IPS-NIHi7 (cell line): ENCODE data around the gene TEX38.
A peak's percentile ranks its signal among the peaks of the same experiment; 100 is the strongest.
"Not testable (repeated sequence)": the region's sequence is repeated elsewhere in the genome, so short reads cannot be mapped to it uniquely, and the experiment has no call there.

Experiments
- DNase-seq: peaks from one replicate; pipeline ENCODE4 v3.0.0; 2012; ENCODE audit warnings: mixed read lengths; ENCODE audit errors: extremely low spot score

The TEX38 gene

DNA sequence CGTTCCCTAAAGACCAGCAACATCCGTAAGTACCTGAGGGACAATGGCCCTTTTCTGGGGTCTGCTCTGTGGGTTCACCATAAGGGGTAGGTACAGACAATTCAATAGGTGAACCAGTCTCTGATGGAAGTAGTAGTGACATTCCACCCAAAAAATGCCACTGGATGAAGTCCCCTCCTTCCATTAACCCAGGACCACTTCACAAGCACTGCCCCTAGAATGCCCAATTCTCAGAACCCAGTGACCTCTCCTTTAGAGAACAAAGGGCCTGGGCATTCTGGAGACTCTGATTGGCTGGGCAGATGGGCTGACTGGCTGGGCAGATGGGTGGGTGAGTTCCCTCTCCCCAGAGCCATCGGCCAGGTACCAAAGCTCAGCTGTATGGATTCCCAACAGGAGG, at the start of gene TEX38:
TSS of gene TEX38 (plus strand) at position 301 of the 400 bp plus-strand sequence. CDS start at position 382, 81 bp downstream.
- DNase-seq: no peak

DNA sequence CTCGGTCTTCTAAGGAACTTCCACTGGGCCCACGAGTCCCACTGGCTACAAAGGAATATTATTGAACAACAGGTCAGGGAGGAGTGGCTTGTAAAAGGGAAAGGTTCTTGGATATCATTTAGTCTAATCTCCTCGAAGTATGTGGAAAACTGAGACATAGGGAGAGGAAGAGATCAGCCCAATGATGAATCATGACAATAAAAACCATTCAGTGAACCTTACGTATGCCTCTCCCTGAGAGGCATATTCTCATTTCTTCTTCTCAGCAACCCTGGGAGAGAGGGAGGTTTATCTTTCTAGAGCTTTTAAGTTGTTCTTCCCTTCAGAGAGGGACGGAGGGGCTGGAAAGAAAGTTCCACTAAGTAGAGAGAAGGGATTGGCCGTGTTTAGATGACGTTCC, 49.7 kb upstream of the TEX38 start:
- no peak for DNase-seq

DNA sequence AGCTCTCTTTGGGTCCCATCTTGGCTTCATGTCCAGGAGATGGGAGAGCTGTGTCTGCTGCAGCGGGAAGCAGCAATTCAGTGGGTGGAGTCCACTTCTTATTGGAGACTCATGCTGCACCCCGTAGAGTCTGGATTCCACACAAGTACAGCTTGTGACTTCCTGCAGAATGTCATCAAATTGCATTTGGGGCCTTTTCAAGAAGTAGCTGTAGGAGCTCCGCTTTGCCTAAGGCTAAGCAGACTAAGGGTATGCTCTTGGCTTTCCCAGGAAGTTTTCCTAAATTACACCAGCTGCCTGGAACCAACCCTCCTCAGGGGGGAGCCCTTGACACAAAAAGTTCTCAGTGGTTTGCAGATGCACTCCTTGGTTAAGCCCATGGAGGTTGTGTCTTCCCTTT, 49.3 kb upstream of the TEX38 start:
- peak; percentile 70 for DNase-seq

DNA sequence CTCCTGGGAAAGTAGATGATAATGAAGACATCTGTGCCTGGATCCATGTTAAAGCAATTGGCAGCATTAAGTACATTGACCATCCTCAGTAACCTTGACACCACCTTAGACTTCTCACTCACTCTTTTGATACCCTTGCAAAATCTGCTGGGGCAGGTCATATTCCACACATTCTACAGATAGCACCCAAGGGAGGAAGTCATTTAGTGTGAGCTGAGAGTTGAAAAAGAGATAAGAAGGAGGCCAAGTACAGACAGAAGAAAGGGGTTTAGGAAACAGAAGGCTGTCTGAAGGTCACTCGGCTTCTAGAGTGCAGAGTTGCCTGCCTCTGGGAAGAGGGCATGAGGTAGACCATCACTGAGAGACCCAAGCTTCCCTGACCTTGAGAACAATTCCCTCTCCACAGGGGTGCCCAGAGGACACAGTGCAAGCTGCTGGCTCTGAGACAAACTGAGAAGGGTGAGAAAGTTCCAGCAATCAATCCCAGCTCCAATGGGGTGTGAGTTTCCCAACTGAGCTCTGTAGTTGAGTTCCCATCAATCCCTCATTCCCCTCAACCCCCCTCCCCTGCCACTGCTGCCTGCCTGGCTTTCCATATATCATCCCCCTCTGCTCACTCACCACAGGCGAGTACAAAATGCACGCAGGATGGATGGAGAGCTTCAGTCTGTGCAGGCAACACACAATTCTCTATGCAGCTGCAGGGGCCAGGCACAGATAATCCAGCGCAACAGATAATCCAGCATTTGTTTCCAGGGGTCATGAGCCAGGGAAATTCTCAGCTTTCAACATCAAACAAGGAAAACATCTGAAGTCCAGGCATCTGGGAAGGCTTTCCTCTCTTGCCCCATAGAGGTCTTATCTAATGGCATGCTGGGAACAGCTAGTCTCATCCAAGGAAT, 47.7 kb upstream of the TEX38 start:
- DNase-seq: no peak

GRCh38 chr1:46630719-46631118, 40.9 kb upstream of the TEX38 start:
- no peak for DNase-seq

- no peak for DNase-seq
Measured at GRCh38 chr1:46635205-46635604, 36.4 kb upstream of the TEX38 start.

DNA sequence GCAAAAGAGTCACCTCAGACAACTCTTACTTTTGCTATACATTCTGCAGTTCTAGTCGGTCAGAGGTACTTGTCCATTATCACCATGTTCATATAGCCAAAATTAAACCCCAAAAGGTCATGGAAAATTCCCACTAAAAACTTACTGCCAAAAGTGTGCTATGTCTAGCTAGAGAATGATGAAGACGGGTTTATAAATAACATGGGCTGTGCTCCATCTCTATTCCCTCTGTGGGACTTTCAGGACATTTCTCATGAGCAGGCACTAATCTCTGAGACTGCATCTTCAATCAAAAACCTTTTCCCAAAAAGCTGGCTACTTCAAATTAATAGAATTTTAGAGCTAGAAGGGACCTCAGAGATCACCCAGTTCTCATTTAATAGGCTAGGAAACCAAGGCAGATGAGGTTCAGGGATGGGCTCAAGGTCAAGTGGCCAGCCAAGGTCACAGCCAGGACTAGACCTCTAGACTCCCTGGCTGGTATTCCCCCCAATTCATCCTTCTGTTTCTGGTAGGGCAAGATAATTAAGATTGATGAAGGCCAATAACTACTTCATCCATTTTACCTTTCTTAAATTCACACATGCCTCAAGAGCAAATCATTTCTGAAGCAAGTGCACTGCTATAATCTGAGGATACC, 34.1 kb upstream of the TEX38 start:
- DNase-seq: no peak

DNA sequence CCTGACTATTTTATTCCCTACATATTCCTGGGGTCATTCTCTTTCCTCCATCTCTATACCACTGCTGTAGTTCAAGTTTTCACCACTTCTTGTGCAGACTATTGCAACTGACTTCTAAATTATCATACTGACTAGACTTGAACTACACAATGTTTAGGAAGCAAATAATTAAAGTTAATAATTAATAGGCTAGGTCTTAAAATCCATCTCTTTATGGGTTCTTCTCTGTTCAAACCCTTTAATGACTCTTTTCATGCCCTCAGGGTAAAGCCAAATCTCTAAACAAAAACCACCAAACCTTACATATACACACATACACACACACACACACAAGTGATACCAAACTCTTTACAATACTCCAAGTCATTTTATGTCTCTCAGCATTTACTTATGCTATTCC, 32.7 kb upstream of the TEX38 start:
- no peak for DNase-seq

DNA sequence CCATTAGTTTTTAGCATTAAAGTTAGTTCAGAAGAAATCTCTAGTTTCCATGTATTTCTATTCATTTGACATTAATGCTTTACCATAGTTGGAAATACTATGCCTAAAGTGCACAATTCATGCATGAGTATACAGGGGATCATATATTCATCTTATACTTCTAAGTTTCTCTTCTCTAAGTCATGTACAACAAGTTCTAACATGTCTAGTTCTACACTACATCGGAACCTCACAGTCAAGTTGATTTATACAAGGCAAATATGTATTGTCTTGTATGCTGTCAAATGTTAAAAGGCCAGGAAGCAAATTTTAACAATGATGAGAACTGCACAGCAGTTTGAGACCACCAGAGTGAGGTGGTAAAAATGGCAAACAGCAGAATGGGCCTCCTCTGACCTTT, 32.1 kb upstream of the TEX38 start:
- no peak for DNase-seq

DNA sequence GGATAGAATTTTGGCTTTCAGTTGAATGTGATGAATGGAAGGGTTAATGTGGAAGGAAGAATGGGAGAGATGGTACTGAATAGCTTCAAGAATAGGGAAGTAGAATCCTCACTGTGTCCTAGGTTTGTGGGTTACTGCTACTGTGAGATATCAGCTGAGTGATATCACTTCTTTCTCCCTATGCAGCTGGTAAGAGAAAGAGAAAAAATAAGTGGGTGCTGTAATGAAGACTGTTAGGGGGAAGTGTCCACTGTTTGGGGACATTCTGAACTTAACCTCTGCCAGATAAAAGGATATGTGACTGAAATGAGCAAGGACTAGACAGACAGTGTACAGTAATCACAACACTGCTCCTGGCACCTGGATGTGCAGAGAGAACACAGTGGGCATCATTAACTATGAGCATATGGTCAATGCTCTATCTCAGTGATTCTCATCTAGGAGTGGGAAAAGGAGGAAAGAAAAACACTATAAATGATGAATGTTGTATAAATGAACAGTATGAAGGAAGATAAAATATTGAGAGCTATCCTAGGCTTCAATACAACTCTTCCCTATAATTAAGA, 29.5 kb upstream of the TEX38 start:
- DNase-seq: no peak

GRCh38 chr1:46643368-46643775, 28.3 kb upstream of the TEX38 start:
- DNase-seq: no peak

- no peak for DNase-seq
Measured at GRCh38 chr1:46645815-46646214, 25.8 kb upstream of the TEX38 start.

DNA sequence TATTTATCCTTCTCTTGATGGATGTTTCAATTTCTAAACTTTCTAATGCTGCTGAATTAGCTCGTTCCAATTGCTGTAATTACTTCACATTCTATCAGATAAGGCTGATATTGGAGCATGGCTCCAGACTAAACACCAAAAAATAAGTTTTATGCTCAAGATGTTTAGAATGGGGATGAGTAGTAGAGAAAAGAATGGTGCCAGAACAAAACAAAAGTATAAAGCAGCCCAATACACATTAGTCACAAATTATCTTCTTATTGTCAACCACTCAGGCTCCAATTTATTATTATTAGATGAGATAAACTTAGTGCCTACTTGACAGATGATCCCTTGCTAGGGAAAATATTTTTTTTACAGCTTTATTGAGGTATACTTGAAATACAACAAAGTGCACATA, 25.3 kb upstream of the TEX38 start:
- no peak for DNase-seq

- DNase-seq: no peak
Measured at GRCh38 chr1:46646844-46647243, 24.8 kb upstream of the TEX38 start.

- DNase-seq: no peak
Measured at GRCh38 chr1:46647611-46648010, 24.0 kb upstream of the TEX38 start.

GRCh38 chr1:46649764-46650163, 21.9 kb upstream of the TEX38 start:
- DNase-seq: no peak

DNA sequence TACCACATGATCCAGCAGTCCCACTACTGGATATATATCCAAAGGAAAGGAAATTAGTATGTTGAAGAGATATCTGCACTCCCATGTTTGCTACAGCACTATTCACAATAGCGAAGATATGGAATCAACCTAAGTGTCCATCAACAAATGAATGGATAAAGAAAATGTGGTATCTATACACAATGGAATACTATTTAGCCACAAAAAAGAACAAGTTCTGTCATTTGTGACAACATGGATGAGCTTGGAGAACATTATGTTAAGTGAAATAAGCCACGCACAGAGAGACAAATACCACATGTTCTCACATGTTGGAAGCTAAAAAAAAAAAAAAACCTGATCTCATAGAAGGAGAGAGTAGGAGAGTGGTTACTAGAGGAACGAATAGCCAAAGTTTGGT, 21.2 kb upstream of the TEX38 start:
- no peak for DNase-seq

DNA sequence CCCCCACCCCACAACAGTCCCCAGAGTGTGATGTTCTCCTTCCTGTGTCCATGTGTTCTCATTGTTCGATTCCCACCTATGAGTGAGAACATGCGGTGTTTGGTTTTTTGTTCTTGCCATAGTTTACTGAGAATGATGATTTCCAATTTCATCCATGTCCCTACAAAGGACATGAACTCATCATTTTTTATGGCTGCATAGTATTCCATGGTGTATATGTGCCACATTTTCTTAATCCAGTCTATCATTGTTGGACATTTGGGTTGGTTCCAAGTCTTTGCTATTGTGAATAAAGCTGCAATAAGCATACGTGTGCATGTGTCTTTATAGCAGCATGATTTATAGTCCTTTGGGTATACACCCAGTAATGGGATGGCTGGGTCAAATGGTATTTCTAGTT, 20.5 kb upstream of the TEX38 start:
- DNase-seq: not testable (repeated sequence)

- DNase-seq: no peak
Measured at GRCh38 chr1:46652321-46653100, 19.1 kb upstream of the TEX38 start.

DNA sequence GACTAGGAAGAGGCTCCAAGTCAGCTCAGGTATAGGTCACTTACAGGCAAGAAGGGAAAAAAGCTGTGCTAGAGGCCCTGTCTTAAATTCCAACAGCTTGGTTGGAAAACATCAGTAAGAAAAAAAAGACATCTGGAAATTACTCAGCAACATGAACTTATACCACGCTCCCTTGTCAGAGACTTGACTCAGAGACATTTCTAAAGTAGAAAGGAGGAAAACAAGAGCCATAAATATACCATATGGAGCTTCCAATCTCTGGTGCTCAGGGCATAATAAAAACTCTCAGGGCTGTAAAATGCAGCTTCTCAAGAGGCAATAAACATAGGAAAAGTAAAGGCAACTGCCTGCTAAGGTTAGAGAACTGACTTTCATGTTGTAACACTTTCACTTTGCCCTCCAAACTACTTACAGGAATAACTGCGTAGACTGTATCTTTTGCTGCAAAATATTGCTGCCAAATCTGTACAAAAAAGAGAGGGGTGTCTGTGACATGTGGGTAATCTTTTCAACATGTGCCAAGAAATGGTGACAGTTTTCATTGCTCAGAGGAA, 18.2 kb upstream of the TEX38 start:
- DNase-seq: no peak

DNA sequence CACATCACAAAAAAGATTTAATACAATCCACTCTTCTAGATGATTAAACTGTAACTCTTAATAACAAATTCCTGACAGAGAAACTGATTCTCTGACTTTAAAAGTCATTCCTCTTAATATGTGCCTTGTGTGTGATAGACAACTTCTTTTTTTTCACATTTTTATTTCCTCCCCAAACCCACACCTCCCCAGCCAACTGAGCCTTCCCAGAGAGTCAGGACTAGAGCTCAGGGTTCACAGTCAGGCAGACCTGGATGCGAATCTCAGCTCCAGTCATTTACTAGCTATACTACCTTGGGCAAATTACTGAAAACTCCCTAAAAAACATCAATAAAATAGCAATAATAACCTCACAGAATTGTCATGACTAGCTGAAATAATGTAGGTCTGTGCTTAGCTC, 17.6 kb upstream of the TEX38 start:
- DNase-seq: no peak

DNA sequence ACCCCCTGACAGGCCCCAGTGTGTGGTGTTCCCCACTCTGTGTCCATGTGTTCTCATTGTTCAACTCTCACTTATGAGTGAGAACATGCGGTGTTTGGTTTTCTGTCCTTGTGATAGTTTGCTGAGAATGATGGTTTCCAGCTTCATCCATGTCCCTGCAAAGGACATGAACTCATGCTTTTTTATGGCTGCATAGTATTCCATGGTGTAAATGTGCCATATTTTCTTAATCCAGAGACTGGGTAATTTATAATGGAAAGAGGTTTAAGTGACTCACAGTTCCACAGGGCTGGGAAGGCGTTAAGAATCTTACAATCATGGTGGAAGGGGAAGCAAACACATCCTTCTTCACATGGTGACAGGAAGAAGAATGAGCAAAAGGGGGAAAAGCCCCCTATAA, 17.0 kb upstream of the TEX38 start:
- not testable (repeated sequence) for DNase-seq
